ENCODE data around the gene RBM18. TPM values are rescaled to one million over a fixed set of nuclear protein-coding genes. Genes with fewer than 3 reads are reported as not detected.

Gene RBM18
- total RNA-seq, 1 experiment from 2014 or later = 6.2 TPM

- no peak for DNase-seq (ENCODE audit: low spot score)
Measured at GRCh38 chr9:122222791-122223190, 41.8 kb downstream of the RBM18 start.

- no peak for DNase-seq (ENCODE audit: low spot score)
Measured at GRCh38 chr9:122221183-122221811, 43.3 kb downstream of the RBM18 start.

DNA sequence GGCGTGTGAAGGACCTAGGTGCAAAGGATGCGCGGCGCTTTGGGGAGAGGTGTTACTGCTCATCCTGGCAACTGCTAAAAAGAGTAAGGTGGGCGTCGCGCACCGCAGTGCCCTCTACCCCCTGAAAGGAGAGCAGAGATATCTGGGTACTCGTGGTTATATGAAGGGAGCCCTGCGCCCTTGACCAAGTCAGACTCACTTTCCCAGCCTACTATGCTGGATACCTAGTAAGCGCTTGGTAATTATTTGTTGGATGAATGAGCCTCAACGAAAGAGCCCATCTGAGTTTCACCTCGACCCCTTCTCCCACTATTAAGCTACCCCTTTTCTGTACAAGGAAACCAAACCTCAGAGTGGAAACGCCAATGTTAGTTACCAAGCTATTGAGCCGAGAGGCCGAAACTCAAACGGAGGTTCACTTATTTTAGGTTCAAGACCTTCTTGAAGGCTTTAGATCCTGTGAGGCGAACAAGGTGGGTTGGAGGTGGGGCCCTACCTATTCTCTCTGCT, 43.9 kb downstream of the RBM18 start:
- DNase-seq (ENCODE audit: low spot score) = no peak

- no peak for DNase-seq (ENCODE audit: low spot score)
Measured at GRCh38 chr9:122219856-122220672, 44.6 kb downstream of the RBM18 start.

DNA sequence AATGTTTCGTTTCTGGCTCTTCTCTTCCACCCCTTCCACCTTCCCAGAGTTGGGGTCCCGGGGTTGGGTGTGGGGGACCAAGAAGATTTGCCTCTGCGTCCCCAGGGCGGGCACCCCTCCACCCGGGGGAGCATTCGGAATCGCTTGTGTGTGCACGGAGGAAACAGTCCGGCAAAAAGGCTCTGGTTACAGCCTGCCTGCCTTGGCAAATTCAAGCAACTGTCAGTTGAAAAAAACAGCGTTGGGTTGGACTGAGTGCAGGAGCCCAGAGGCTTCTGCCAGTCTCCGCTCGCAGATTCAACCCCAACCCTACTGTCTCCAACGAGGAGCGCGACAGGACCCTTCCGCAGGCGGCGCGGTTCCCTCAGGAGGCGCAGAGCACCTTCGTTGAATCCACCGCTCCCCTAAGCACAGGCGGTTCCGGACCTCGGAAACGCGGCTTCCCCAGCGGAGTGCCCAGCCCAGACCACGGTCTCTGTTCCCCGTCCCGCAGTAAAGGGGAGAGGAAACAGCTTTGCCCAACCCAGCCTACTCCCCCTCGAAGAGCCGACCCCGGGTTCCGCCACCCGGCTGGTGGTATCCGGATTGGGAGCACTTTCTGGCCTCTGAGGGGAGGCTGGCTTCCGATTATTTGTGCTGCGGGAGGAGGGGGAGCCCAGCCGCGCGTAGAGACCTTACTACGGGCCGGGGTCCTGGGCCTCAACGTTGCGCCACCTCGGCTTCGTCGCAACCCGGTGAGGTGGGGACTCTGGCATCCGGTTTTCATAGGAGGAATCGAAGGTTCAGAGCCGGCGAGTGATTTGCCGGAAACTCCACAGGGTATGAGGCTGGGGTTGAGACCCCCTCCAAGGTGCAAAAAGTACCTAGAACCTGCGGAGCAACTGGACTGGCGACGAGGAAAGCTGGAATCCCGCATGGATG, 45.4 kb downstream of the RBM18 start:
- DNase-seq (ENCODE audit: low spot score) = no peak

GRCh38 chr9:122218071-122218934, 46.3 kb downstream of the RBM18 start:
- DNase-seq (ENCODE audit: low spot score) = no peak

DNA sequence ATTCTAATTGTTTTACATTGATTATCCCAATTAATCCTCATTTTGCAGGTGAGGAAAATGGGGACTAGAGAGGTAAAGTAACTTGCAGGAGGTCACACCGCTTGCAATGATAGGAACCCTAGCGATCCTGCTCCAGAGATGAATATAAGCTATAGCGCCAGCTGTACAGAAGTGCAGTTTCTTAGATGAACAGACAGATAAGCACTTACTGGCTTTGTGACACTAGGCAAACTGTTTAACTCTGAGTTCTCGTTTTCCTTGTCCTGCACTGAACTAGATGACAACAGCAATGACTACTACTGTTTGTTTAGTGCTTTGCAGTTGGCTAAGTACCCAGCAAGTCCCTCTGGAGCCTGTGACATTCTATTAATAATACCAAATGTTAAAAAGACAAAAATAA, 47.0 kb downstream of the RBM18 start:
- no peak for DNase-seq (ENCODE audit: low spot score)

DNA sequence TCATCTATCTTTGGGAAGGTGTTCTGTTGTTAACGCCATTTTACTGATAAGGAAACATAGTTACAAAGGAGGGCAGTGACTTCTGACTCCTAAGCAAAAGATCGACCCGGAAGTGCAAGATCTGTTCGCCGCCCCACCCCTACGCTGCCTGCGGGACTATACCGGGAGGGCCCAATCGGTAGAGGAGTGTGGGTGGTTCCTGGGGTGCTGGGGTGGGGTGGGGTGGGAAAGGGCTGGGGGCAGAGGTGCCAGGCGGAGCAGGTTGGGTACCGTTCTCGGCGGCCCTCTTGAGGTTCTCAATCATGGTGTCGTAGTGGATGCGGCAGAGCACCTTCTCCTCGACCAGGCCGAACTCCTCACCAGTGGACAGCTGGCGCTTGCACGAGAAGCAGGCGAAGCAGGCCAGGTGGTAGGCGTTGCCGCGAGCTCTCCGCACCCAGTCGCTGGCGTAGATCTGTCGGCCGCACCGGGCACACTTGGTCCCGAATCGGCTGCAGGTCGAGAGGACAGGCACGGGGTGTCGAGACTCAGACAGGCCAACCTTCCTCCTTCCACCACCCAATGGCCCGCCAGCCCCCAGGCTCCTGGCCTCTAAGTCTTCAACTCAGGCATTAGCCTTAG, 47.7 kb downstream of the RBM18 start:
- no peak for DNase-seq (ENCODE audit: low spot score)

DNA sequence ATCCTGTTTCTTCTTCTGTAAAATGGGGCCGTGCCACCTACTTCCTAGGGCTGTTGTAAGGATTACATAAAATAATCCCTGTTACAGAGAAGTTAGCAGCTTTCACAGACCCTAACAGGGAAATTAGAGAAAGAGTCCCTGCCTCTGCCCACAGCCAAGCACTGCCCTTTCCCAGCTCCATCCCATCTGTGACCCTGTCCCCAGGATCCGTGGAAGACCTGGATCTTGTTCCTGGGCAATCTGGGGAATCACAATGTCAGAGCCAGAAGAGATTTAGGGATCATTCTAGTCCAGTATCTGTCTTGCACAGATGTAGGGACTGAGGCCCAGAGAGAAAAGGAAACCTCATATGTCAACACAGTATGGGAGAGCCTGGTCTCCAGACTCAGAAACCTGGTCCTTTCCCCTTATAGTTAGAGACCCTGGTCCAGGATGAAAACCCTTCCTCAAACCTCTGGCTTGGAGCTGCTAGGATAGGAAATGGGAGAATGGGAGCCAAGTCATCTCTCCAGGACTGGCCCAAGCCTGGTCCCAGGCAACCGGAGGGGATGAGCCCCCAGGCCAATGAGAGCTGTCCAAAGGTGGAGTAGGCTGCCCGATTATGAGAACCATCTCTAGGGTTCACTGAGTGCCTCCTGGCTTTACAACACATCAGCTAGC, 48.4 kb downstream of the RBM18 start:
- no peak for DNase-seq (ENCODE audit: low spot score)

DNA sequence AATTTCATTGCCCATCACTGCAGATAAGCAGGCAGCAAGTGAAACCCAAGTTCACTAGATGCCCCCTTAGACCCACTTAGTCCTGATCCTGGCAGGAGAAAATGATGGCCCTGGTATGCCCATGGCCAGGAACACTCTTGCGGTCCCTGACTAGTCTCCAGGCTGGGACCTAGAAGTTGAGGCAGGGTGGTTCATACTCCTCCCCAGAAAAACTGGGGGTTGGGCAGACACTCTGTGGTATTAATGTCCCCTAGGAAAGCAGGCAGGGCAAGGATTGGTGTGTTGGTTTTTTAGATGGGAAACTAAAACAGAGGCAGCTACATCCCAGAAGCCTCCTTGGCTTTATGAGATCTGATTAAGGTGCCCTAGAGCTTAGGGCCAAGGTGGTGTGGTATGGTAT, 49.0 kb downstream of the RBM18 start:
- DNase-seq (ENCODE audit: low spot score) = no peak

DNA sequence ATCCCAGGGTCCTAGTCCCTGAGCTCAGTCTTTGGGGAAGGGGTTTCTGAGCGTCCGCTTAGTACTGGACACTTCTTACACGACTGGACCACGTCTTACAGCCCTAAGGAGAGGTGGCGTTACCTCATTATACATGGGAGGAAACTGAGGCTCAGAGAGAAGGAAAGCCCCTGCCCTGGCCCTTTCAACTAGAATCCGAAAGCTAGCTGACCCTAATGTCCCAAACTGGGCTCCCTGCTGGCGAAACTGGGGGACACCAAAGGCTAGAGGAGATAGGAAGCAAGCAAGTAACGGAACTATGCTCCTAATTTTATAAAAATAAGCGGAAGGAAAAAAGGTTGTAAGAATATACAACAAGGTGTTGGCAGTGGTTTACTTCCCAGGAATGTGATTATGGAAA, 50.1 kb downstream of the RBM18 start:
- no peak for DNase-seq (ENCODE audit: low spot score)

DNA sequence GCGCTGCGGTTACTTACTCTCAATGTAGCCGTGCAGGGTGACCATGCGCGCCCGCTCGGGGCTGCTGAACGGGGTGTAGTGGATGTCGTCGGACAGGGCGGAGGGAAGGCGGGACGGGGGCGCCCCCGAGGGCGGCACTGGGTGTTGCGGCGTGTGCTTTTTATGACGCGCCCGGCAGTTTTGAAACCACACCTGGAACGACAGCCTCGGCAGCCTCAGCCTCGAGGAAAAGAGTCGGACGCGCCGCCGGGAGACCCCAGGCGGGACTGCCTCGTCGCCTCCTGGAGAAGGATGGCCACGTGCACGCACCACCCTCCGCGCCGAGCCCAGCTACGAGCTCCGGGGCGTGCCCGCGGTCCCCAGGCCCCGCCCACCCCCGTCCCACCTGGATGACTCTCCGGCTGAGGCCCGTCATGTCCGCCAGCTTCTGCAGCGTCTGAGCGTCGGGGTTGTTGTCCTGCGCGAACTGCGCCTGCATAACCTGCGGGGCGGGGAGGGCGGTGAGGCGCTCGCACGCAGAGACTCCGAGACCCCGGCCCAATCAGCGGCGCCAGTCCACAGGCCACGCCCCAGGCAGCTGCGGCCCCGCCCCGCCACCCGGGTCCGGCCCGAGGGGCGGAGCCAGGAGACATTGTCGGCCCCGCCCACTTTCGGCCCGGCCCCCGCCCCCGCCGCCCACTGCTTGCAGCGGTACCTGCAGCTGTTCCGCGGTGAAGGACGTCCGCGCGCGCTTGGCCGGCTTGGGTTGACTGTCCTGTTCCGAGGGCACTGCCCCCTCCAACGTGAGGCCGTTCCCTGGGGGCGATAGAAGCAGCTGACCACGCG, 50.8 kb downstream of the RBM18 start:
- no peak for DNase-seq (ENCODE audit: low spot score)

- DNase-seq (ENCODE audit: low spot score) = no peak
Measured at GRCh38 chr9:122213102-122213588, 51.5 kb downstream of the RBM18 start.

DNA sequence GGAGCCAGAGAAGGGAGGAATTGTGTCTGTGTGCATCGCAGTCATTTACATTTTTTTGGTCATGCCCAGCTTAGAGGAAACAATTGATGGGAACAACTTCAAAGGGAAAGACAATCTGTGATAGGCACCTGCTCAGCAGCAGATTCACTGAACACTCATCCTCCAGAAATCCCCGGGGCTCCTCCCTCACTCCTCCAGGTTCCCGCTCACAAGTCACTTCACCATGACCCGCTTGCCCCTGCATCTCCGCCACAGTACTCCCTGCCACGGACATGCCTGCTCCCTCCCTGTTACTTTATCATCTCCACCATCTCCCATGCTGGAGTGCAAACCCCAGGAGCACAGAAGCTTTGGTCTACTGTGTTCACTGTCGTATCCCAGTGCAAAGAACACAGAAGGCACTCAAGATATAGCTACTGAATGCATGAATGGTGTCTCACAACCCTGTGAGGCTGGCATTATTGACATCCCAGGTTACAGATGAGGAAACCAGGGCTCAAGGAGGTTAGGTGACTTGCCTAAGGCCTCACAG, 52.1 kb downstream of the RBM18 start:
- DNase-seq (ENCODE audit: low spot score) = no peak

DNA sequence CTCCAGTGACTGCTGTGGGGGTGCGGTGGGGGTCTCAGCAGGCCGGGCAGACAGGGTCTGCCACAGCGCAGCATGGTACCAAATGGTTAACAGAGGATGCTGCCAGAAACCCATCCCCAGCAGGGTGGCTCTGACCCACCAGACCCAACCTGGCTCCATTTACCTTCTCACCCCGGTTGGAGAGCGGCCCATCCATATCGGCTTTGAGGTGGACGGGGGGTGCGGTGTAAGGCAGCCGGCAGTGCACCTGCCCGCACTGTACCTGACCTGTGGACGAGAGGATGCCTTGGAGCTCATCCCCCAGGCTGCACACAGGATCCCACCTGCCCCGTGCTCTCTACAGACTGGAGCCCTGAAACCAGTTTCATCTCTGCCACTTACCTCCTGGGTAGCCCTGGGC, 55.2 kb downstream of the RBM18 start:
- DNase-seq (ENCODE audit: low spot score) = no peak

GRCh38 chr9:122207096-122207495, 57.5 kb downstream of the RBM18 start:
- DNase-seq (ENCODE audit: low spot score) = no peak

DNA sequence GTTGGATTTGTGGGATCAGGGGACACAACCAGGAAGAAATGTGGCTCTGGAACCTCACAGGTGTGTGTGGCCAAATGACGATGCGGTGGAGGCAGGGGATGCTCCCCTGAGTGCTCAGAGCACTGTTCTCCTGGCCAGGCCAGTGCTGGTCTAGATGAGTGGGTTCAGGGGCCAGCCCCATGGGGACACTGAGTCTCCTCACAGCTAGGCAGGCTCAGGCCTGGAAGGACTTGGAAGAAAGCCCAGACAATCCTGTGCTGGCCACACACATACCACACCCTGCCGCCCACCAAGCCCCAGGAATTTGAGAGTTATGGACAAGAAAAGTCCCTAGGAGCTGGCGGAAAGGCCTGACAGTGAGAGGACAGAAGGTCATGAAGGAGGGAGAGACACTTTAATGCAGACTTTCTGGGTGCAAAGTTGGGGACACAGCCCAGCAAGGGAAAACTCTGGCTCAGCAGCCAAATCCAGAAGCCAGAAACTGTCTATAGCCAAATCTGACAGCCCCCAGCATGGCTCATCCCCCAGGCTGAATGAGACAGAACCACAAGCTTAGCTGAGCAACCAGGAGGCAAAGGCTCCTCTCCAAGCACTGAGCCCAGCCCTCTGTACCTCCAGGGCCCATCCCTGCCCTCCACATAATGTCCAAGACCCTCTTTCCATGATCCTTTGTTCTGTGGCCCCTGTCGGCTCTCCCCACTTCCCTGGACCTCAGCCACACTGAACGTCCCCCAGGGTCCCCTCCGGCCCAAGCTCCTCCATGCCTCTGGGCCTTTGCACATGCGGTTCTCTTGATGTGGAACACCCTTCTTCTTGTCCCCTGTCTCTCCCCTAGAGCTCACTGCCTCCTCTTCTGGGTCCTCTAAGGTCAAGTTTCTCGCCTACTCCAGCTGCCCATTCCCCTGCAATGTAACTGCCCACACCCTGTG, 58.3 kb downstream of the RBM18 start:
- no peak for DNase-seq (ENCODE audit: low spot score)

DNA sequence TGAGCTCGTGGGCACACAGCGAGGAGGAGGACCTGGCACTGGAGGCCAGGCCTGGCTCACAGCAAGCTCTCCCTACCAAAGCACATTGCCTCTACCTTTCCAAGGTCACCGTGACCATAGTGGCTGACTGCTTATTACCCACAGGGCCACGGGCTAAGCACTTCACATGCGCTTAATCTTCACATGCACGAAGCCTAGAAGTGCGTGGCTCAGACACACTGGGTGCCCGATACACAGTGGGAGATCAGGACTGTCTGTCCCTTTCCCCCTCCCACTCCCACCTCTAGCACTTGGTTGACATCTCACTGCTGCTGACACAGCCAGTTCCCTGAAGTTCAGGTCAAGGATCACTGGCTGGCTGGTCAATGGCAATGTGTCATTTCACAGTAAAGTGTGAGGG, 59.5 kb downstream of the RBM18 start:
- DNase-seq (ENCODE audit: low spot score) = no peak
